Measurements from ENCODE around the gene LRP1B.

The LRP1B gene

GRCh38 chr2:140747665-140748064 is 1383.2 kb downstream of the LRP1B start:
- no peak for DNase-seq (ENCODE audit: low read depth in 1 of 2, low spot score in 1 of 2)

DNA sequence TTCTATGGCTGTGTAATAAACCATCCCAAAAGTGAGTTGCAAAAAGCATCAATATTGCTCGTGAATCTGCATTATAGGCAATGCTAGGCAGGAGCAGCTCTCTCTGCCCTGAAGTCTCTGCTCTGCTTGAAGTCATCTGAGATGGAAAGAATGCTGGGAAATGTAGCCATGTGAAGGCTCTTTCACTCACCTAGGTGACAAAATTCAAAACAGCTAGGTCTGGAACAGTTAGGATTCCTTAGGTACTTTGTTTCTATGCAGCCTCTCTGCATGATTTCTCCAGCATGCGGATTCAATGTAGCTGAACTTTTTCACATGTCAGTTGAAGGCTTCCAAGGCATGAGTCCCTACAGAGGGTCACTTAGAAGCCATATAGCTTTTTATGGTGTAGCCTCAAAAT is 1383.7 kb downstream of the LRP1B start:
- DNase-seq (ENCODE audit: low read depth in 1 of 2, low spot score in 1 of 2), result no peak

DNA sequence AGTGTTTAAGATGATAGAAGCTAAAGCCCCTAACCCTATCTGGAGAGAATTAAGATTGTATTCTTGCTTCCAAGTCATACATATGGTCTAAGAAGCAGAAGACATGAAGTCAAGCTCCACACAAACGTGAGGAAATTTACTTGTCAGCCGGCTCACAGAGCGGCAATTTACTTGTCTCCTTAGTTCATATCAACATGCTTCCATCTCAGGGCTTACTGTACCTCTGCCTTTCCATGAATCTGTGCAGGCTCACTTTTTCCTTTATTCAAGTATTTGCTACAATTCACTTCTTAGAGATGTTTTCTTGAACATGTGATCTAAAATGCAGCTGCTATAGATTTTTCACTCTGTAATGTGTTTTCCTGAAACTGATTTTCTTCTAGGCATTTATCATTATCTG is 1386.4 kb downstream of the LRP1B start:
- DNase-seq (ENCODE audit: low read depth in 1 of 2, low spot score in 1 of 2), result no peak

- no peak for DNase-seq (ENCODE audit: low read depth in 1 of 2, low spot score in 1 of 2)
Measured at GRCh38 chr2:140737006-140737405, 1393.8 kb downstream of the LRP1B start.

DNA sequence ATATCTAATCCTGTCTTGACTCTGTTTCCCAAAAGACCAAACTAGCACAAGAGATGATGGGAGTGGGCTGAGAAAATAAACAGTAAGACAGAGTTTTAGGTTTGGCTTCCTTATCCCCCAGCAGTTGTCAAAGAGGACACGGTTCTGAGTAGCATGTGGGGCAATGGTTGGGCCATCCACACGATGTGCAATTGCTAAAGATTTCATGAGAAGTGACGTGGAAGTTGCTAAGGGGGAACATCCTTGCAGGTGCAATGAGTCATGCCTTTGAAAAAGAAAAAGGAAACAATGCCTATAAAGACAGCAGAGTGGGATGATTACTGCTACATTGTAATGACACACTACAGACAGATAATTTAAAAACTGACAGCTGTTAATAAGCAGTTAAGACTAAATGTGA is 1395.8 kb downstream of the LRP1B start:
- no peak for DNase-seq (ENCODE audit: low read depth in 1 of 2, low spot score in 1 of 2)

GRCh38 chr2:140718999-140719398 is 1411.8 kb downstream of the LRP1B start:
- DNase-seq (ENCODE audit: low read depth in 1 of 2, low spot score in 1 of 2), result no peak

DNA sequence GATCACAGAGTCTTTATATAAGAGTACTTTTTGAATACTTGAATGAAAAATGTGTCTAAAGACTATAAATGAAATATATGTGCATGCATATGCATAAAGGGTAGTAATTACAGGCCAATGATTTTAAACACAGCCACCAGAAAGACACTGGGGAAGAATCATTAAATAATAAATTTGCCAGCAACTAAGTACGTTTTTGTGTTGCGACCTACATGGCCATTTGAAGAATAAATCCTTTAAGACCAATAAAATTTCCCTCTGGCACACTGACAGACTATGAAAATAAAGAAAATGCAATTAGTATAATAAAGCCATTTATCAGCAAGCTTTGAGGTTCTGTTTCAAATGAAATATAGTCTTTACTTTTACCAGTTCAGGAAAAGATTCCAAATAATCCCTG is 1413.3 kb downstream of the LRP1B start:
- no peak for DNase-seq (ENCODE audit: low read depth in 1 of 2, low spot score in 1 of 2)

- no peak for DNase-seq (ENCODE audit: low read depth in 1 of 2, low spot score in 1 of 2)
Measured at GRCh38 chr2:140714586-140714985, 1416.2 kb downstream of the LRP1B start.

DNA sequence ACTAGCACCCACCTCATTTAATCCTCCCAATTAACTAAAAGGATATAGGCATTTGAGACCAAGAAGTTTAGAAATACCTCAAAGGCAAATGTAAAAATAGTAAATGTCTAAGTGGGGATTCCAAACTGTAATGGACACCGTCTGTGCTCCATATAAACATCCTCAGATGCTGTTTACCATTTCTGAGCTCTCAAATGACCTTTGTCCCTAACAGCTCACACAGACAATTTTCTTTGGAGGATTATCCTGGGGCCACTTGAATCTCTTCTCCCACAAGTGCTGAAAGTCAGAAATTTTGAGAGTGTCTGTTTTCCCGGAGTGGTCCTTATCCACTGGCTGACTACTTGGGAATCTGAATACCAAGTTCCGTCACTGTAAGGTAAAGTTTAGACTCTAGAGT is 1418.9 kb downstream of the LRP1B start:
- no peak for DNase-seq (ENCODE audit: low read depth in 1 of 2, low spot score in 1 of 2)

GRCh38 chr2:140701726-140702125 is 1429.1 kb downstream of the LRP1B start:
- DNase-seq (ENCODE audit: low read depth in 1 of 2, low spot score in 1 of 2), result no peak

- no peak for DNase-seq (ENCODE audit: low read depth in 1 of 2, low spot score in 1 of 2)
Measured at GRCh38 chr2:140698636-140699035, 1432.2 kb downstream of the LRP1B start.

DNA sequence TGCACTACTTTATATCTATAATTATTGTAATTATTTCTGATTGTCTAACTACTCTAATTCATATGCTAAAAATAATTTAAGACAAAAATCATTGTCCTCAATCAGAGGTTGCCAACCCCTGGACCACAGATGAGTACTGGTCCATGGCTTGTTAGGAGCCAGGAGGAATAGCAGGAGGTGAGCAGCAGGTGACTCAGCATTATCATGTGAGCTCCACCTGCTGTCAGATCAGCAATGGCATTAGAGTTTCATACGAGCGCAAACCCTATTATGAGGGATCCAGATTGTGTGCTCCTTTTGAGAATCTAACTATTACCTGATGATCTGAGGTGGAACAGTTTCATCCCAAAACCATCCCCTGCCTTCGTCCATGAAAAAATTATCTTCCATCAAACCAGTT is 1434.4 kb downstream of the LRP1B start:
- no peak for DNase-seq (ENCODE audit: low read depth in 1 of 2, low spot score in 1 of 2)

DNA sequence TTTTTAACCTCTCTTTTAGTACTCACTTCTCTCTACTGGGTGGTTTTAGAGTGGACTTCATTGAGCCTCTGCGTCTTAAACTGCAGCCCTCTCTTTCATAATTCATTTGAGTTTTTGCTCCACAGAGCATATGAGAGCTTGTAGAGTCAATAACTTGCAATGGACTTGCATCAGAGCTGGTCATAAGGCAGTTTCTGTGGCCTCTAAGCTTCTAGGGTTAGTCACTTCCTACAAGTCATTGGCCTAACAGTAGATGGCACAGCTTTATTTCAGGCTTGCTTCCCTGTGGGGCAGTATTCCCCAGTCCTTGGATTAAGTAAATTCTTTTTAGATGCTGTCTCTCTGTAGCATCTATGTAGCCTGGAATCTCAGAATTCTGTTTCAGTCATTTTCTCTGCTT is 1435.7 kb downstream of the LRP1B start:
- DNase-seq (ENCODE audit: low read depth in 1 of 2, low spot score in 1 of 2), result no peak

- no peak for DNase-seq (ENCODE audit: low read depth in 1 of 2, low spot score in 1 of 2)
Measured at GRCh38 chr2:140687825-140688224, 1443.0 kb downstream of the LRP1B start.

GRCh38 chr2:140683658-140684057 is 1447.2 kb downstream of the LRP1B start:
- DNase-seq (ENCODE audit: low read depth in 1 of 2, low spot score in 1 of 2), result no peak

DNA sequence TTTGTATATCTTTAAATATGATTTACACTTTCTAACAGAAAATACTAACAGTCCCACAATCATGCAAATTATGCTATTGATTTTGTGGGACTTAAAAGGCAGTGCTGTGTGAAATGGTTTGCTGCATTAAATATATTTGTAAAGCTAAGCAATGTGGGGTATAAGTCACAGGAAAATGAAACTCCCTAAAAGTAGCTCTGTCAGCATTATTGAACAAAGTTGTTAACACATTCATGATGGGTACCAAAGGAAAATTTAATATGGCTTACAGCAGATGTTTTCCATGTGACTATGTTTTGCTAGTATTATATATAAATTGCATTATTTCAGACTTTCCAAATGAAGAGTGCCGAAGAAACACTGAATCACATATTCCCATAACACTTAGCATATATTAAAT is 1450.0 kb downstream of the LRP1B start:
- no peak for DNase-seq (ENCODE audit: low read depth in 1 of 2, low spot score in 1 of 2)

DNA sequence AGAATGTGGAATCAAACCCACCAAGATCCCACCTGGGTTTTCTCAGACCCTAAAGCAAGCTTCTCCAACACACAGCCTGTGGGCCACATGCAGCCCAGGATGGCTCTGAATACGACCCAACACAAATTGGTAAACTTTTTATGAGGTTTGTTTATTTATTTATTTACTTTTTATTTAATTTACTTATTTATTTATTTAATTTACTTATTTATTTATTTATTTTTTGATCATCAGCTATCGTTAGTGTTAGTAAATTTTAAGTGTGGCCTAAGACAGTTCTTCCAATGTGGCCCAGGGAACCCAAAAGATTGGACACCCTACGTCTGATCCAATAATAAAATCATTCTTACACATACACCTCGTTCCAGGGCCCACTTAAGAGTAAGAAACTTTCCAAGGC is 1451.1 kb downstream of the LRP1B start:
- DNase-seq (ENCODE audit: low read depth in 1 of 2, low spot score in 1 of 2), result no peak

DNA sequence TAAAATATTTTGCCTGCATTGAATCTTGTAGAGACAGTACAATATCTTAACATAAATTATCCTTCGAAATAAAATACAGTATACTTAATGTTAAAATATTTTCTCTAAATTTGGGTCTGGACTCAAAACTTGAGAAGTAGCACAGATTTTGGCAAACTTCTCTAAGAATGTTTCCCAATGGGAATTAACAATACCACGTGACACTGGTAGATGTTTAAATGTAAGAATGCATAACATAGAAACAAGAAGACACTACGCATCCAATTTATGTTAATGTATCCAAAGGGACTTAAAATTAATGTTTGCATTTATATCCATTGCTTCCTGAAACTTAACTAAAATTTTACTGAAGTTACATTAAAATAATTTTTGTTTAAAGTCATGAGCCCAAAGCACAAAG is 1460.9 kb downstream of the LRP1B start:
- no peak for DNase-seq (ENCODE audit: low read depth in 1 of 2, low spot score in 1 of 2)

- no peak for DNase-seq (ENCODE audit: low read depth in 1 of 2, low spot score in 1 of 2)
Measured at GRCh38 chr2:140667203-140667602, 1463.6 kb downstream of the LRP1B start.

DNA sequence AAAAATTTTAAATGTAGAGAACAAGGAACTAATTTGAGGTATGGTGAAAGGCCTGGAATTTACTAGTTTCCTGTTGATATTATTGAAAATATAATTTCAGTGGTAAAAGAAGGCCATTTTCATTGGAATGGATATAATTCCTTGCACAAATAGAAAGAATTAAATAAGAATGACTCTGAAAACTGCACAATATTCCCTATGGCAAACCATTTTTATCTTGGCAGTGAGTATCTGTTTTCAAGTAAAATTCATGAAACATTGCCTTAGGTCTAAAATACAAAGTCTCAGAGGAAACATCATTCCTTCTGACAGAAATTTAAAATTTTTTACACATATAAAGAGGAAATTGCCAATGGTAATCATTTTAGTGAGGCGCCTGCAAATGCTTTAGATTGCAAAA is 1468.3 kb downstream of the LRP1B start:
- DNase-seq (ENCODE audit: low read depth in 1 of 2, low spot score in 1 of 2), result no peak

GRCh38 chr2:140658760-140659692 is 1471.8 kb downstream of the LRP1B start:
- no peak for DNase-seq (ENCODE audit: low read depth in 1 of 2, low spot score in 1 of 2)

DNA sequence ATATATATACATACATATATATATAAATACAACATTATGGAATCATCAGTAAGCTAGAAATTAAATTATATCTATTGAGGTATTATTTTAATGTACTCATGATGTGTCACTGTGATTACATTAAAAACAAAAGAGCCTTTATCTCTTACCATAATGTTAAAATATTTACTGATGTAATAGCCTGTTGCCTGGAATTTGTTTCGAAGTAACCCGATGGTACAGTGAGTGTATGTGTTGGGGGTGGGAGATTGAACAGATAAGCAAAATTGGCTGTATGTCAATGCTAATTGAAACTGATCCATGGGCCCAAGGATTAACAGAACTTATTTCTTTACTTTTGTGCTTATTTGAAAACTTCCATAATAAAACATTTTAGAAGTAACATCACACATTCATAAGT is 1473.2 kb downstream of the LRP1B start:
- DNase-seq (ENCODE audit: low read depth in 1 of 2, low spot score in 1 of 2), result no peak

DNA sequence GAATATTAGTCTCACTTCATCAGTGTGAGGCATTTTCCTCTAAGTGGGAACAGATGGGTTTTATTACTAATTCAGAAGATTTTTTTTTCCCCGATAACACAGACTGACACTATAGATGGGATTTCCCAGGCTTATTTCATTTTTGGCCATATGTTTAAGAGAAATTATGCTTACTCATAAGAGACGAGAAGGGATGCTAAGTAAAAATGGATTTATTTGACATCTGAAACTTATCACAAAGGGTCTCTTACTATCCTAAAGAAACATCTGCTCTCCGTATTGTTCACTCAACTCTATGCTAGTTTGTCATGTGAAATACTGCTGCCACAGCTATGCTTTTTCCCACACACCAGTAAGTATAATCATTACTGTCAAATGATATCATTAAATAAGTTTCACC is 1476.3 kb downstream of the LRP1B start:
- DNase-seq (ENCODE audit: low read depth in 1 of 2, low spot score in 1 of 2), result no peak
